ENCODE data around the gene ANO4.

ANO4 gene

DNA sequence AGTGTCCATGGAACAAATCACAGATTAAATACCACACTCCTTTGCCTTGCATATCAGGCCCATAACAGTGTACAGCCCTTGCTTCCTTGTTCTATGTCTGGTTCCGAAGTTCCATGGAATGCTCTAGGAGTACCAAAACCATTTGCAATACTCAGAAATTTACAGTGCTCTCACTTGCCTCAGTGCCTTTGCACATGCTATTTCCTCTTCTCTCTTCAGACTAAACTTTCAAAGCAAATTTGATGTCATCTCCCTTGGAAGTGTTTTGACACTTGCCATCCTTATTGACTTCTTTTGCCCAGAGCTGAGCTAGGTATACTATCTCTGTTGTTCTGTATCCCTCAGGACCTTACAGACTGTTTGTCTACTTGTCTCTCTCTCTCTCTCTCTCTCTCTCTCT is 6.1 kb downstream of the ANO4 start:
- no peaks in the 10 kb centered on the region for H3K9me3 ChIP-seq (ENCODE audit: control insufficient read depth, low read length)
- no peak overlapping the region for H3K4me3 ChIP-seq (ENCODE audit: insufficient read depth, low read depth, low read length)
- no peak overlapping the region for H3K27ac ChIP-seq (ENCODE audit: insufficient read depth, low read depth, low read length, poor library complexity, severe bottlenecking)
- 87 to 95% methylated on average over 1 of the region's 1 CpG for WGBS, 2 experiments
- H3K27me3 ChIP-seq (ENCODE audit: control insufficient read depth, insufficient read depth, low read length, poor library complexity, severe bottlenecking), result no peaks in the 10 kb centered on the region
- peaks cover 22% of the 10 kb centered on the region for H3K4me1 ChIP-seq (ENCODE audit: control insufficient read depth, insufficient read depth, low read length)
- H3K36me3 ChIP-seq (ENCODE audit: control insufficient read depth, insufficient read depth, low read length), result no peaks in the 10 kb centered on the region

DNA sequence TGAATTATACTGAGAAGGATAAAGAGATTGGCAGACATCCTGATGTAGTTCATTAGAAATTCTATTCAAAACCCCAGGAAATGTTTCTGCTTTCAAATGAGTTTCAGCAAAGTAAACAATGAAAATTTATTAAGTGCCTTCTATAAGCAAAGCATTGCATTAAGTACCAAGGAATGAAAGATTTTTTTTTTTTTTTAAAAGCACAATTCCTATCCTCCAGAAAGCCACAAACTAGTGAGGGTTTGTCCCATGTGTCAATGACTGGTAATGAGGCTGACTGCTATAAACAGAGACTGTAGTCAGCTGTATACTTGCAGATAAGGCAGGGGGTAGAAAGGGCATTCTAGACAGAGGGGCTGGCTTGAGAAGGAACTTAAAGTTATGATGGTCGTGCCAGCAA is 6.7 kb downstream of the ANO4 start:
- Histone ChIP-seq H3K4me3 (ENCODE audit: insufficient read depth, low read depth, low read length) (no peak overlapping the region), H3K27ac (ENCODE audit: insufficient read depth, low read depth, low read length, poor library complexity, severe bottlenecking) (no peak overlapping the region), H3K4me1 (ENCODE audit: control insufficient read depth, insufficient read depth, low read length) (peaks cover 16% of the 10 kb centered on the region), H3K9me3 (ENCODE audit: control insufficient read depth, low read length) (no peaks in the 10 kb centered on the region), H3K27me3 (ENCODE audit: control insufficient read depth, insufficient read depth, low read length, poor library complexity, severe bottlenecking) (no peaks in the 10 kb centered on the region), H3K36me3 (ENCODE audit: control insufficient read depth, insufficient read depth, low read length) (no peaks in the 10 kb centered on the region)
- 65 to 73% methylated on average over 1 of the region's 1 CpG for WGBS, 2 experiments

DNA sequence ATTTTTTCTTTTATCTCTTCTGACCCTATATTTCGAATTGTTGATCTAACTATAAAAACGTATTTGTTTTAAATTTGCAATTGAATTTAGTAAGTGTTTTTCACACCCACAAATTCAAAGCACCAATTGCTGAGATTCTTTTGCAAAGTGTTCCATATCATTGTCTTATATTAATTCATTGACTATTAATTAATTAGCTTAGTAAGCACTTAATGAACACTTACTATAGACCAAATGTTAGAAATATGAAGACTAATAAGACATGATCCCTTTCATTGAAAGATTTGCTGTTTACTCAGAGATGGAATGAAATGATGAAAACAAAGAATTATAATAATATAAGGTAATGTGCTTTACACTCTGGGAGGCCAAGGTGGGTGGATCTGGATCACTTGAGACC is 14.2 kb downstream of the ANO4 start:
- no peaks in the 10 kb centered on the region for H3K4me1 ChIP-seq (ENCODE audit: control insufficient read depth, insufficient read depth, low read length)
- 100% methylated on average over 2 of the region's 2 CpGs; no CpG with 5 or more reads in 1 of the 2 experiments for WGBS, 2 experiments
- H3K27ac ChIP-seq (ENCODE audit: insufficient read depth, low read depth, low read length, poor library complexity, severe bottlenecking), result no peak overlapping the region
- H3K27me3 ChIP-seq (ENCODE audit: control insufficient read depth, insufficient read depth, low read length, poor library complexity, severe bottlenecking), result no peaks in the 10 kb centered on the region
- no peak overlapping the region for H3K4me3 ChIP-seq (ENCODE audit: insufficient read depth, low read depth, low read length)
- no peaks in the 10 kb centered on the region for H3K36me3 ChIP-seq (ENCODE audit: control insufficient read depth, insufficient read depth, low read length)
- H3K9me3 ChIP-seq (ENCODE audit: control insufficient read depth, low read length), result no peaks in the 10 kb centered on the region

DNA sequence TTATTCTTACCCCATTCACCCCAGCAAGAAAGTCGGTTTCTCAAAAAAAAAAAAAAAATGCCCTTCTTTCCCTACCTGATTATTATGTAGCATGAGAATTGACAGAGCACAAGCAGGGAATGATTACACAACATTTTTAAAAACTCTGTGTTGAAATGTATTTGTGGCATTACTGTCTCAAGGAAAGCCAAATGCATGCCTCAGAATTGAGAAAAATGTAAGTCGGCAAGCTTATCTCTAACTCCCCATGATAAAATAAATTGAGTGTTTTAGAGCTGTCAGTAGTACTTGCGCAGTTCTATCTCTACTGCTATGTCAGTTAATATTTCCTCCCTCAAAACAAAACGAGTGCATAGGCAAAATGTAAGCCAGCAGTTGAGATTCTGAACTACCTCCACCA is 25.7 kb downstream of the ANO4 start:
- H3K4me1 ChIP-seq (ENCODE audit: control insufficient read depth, insufficient read depth, low read length), result no peaks in the 10 kb centered on the region
- H3K4me3 ChIP-seq (ENCODE audit: insufficient read depth, low read depth, low read length), result no peak overlapping the region
- 86 to 90% methylated on average over 4 of the region's 4 CpGs for WGBS, 2 experiments

DNA sequence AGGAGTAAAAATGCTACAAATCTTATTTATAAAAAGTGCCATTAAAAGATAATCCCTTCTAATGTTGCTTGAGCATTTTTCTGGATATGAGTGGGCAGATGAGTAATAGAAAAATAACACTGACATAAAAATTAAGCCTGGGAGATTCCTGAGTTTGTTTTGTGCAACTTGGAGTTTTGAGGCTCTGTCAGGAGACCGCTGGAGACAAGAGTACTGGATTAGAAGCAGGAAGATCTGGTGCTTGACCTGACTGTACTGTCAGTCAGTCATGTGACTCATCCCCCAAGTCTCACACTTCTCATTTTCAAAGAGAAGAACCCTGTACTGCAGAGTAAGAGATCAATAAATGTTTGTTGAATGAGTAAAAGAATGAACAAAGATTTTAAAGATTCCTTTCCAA is 29.4 kb downstream of the ANO4 start:
- 50 to 68% methylated on average over 1 of the region's 1 CpG for WGBS, 2 experiments
- no peaks in the 10 kb centered on the region for H3K27me3 ChIP-seq (ENCODE audit: control insufficient read depth, insufficient read depth, low read length, poor library complexity, severe bottlenecking)
- no peaks in the 10 kb centered on the region for H3K36me3 ChIP-seq (ENCODE audit: control insufficient read depth, insufficient read depth, low read length)
- H3K4me1 ChIP-seq (ENCODE audit: control insufficient read depth, insufficient read depth, low read length), result no peaks in the 10 kb centered on the region
- no peaks in the 10 kb centered on the region for H3K9me3 ChIP-seq (ENCODE audit: control insufficient read depth, low read length)
- no peak overlapping the region for H3K27ac ChIP-seq (ENCODE audit: insufficient read depth, low read depth, low read length, poor library complexity, severe bottlenecking)
- no peak overlapping the region for H3K4me3 ChIP-seq (ENCODE audit: insufficient read depth, low read depth, low read length)

More for the DNA sequence above, 25.7 kb downstream of the ANO4 start:
- Histone ChIP-seq H3K9me3 (ENCODE audit: control insufficient read depth, low read length) (no peaks in the 10 kb centered on the region), H3K27ac (ENCODE audit: insufficient read depth, low read depth, low read length, poor library complexity, severe bottlenecking) (no peak overlapping the region), H3K27me3 (ENCODE audit: control insufficient read depth, insufficient read depth, low read length, poor library complexity, severe bottlenecking) (no peaks in the 10 kb centered on the region), H3K36me3 (ENCODE audit: control insufficient read depth, insufficient read depth, low read length) (no peaks in the 10 kb centered on the region)

DNA sequence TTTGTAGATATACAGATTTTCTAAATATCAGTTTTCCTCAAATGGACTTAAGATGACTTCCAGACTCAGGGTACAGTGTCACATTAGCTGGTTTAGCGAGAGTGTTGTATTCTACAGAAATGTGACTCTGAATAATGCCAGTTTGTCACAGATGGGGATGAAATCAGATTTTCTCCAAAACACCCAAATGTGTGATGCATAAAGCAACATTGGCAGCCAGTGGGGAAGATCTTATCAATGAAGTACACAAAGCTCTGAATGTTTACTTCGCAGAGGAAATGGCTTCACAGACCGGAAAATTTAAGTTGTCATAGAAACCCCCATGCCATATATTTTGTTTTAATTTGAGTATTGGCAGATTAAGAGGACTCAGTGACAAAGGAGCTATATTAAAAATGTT is 29.9 kb downstream of the ANO4 start:
- 90 to 99% methylated on average over 3 of the region's 3 CpGs for WGBS, 2 experiments
- Histone ChIP-seq H3K27ac (ENCODE audit: insufficient read depth, low read depth, low read length, poor library complexity, severe bottlenecking) (no peak overlapping the region), H3K36me3 (ENCODE audit: control insufficient read depth, insufficient read depth, low read length) (no peaks in the 10 kb centered on the region), H3K4me3 (ENCODE audit: insufficient read depth, low read depth, low read length) (no peak overlapping the region), H3K4me1 (ENCODE audit: control insufficient read depth, insufficient read depth, low read length) (no peaks in the 10 kb centered on the region), H3K27me3 (ENCODE audit: control insufficient read depth, insufficient read depth, low read length, poor library complexity, severe bottlenecking) (no peaks in the 10 kb centered on the region), H3K9me3 (ENCODE audit: control insufficient read depth, low read length) (no peaks in the 10 kb centered on the region)

DNA sequence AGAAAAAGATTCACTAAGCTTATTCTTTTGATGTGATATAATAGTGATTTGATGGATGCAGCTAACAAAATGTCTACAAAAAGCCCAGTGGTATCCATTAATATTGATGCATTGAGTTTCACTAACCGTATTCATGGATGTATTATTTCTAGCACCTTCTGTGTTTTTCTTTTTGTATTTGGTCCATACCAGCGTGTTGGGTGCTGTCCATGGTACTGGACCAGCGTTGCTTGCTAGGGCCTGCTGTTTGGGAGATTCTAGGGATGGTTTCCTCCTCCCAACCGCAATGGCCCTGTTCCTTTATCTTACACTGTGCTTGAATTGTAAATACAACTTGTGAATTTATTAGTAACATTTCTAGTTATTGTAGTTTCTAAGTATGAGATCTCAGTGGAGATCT is 31.7 kb downstream of the ANO4 start:
- Histone ChIP-seq H3K27ac (ENCODE audit: insufficient read depth, low read depth, low read length, poor library complexity, severe bottlenecking) (no peak overlapping the region), H3K4me3 (ENCODE audit: insufficient read depth, low read depth, low read length) (no peak overlapping the region), H3K9me3 (ENCODE audit: control insufficient read depth, low read length) (no peaks in the 10 kb centered on the region), H3K36me3 (ENCODE audit: control insufficient read depth, insufficient read depth, low read length) (no peaks in the 10 kb centered on the region), H3K27me3 (ENCODE audit: control insufficient read depth, insufficient read depth, low read length, poor library complexity, severe bottlenecking) (no peaks in the 10 kb centered on the region), H3K4me1 (ENCODE audit: control insufficient read depth, insufficient read depth, low read length) (no peaks in the 10 kb centered on the region)
- WGBS, 2 experiments, result 34 to 44% methylated on average over 3 to 4 of the region's 4 CpGs

DNA sequence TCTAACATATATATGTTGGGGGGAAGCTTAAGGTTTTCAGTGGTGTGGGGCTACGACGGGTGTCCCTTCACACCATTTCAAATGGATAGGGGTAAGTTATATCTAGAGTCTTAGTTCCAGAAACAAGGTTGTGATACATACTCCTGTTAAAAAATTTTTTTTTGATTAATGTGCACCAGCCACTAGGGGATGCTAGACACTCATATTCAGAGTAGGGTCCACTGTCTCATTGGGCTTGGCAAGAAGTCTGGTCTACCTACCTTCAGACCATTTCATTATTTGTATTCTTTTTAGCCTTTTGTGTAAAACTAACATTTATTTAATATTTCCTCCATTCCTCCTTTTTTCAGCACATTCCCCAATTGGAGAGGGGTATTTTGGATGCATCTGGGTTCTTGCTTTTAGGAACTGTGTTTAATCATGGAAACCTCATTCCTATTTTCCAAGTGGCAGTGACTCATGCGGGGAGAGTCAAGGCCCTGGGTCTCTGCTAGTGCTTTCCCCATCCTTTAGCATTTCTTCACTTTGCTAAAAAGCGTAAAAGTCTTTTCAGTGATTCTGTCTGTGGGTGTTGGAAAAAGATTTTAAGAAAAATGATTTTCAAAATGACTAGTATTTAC is 33.4 kb downstream of the ANO4 start:
- no peaks in the 10 kb centered on the region for H3K4me1 ChIP-seq (ENCODE audit: control insufficient read depth, insufficient read depth, low read length)
- no peaks in the 10 kb centered on the region for H3K27me3 ChIP-seq (ENCODE audit: control insufficient read depth, insufficient read depth, low read length, poor library complexity, severe bottlenecking)
- H3K9me3 ChIP-seq (ENCODE audit: control insufficient read depth, low read length), result no peaks in the 10 kb centered on the region
- no peak overlapping the region for H3K4me3 ChIP-seq (ENCODE audit: insufficient read depth, low read depth, low read length)
- no peak overlapping the region for H3K27ac ChIP-seq (ENCODE audit: insufficient read depth, low read depth, low read length, poor library complexity, severe bottlenecking)
- no peaks in the 10 kb centered on the region for H3K36me3 ChIP-seq (ENCODE audit: control insufficient read depth, insufficient read depth, low read length)
- WGBS, 2 experiments, result 50 to 92% methylated on average over 2 to 4 of the region's 4 CpGs

DNA sequence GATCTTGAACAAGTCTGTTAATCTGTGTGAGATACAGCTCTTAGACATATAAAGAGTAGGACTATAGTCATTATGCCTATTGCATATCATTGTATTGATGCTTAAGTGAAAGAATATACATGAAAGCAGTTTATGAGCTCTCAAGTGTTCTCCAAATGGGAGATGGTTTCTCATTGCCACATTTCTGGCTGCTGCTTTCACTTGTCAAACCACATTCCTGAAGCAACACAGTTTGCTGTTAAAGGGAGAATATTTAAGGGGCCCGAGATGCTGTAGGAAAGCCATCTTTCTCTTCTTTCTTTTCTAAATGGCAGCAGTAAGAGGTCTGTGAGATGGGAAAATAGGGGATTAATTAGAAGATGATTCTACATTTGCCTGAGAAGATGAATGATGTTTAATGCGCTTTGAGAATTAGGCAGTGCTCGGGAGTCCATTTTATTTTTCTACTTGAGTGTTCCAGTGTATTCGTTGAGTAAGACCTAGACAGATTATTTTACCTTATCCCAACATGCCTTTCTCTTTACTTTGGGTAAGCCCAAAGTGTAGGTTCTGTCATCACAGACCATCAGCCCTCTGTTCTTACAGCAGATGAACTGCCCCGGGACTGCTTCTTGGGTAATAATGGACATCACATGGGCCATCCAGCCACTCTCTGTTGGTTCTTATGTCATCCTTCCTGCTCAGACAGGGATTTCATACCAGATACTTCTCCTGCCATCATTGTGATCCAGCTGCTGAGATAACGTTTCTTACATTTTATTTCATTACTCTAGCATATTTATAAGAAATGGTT is 35.6 kb downstream of the ANO4 start:
- Histone ChIP-seq H3K9me3 (ENCODE audit: control insufficient read depth, low read length) (no peaks in the 10 kb centered on the region), H3K27ac (ENCODE audit: insufficient read depth, low read depth, low read length, poor library complexity, severe bottlenecking) (no peak overlapping the region), H3K36me3 (ENCODE audit: control insufficient read depth, insufficient read depth, low read length) (no peaks in the 10 kb centered on the region), H3K4me3 (ENCODE audit: insufficient read depth, low read depth, low read length) (no peak overlapping the region), H3K4me1 (ENCODE audit: control insufficient read depth, insufficient read depth, low read length) (no peaks in the 10 kb centered on the region), H3K27me3 (ENCODE audit: control insufficient read depth, insufficient read depth, low read length, poor library complexity, severe bottlenecking) (no peaks in the 10 kb centered on the region)
- 91 to 93% methylated on average over 5 to 6 of the region's 6 CpGs for WGBS, 2 experiments

DNA sequence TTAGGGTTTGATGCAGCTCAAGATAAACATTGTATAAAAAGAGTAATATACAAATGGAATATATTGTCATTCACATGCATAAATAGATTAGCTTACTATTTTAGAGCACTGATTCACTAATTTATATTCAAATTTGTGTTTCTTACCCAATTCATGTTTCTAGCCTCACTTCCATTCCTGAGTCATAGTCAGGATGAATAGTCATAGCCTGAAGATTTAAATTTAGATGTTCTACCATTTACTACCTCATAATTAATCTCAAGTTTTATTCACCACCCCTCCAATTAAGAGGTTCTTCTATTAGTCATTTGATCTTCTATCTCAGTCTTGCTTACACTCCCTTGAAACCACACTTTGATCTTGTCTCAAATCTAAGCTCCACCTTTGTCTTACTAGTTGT is 38.7 kb downstream of the ANO4 start:
- H3K27ac ChIP-seq (ENCODE audit: insufficient read depth, low read depth, low read length, poor library complexity, severe bottlenecking), result no peak overlapping the region
- H3K36me3 ChIP-seq (ENCODE audit: control insufficient read depth, insufficient read depth, low read length), result no peaks in the 10 kb centered on the region
- H3K9me3 ChIP-seq (ENCODE audit: control insufficient read depth, low read length), result no peaks in the 10 kb centered on the region
- H3K4me3 ChIP-seq (ENCODE audit: insufficient read depth, low read depth, low read length), result no peak overlapping the region
- H3K27me3 ChIP-seq (ENCODE audit: control insufficient read depth, insufficient read depth, low read length, poor library complexity, severe bottlenecking), result no peaks in the 10 kb centered on the region
- H3K4me1 ChIP-seq (ENCODE audit: control insufficient read depth, insufficient read depth, low read length), result no peaks in the 10 kb centered on the region

All from ectodermal cell (in vitro differentiated cells).